ENCODE data around the gene CTSL.

The CTSL gene

DNA sequence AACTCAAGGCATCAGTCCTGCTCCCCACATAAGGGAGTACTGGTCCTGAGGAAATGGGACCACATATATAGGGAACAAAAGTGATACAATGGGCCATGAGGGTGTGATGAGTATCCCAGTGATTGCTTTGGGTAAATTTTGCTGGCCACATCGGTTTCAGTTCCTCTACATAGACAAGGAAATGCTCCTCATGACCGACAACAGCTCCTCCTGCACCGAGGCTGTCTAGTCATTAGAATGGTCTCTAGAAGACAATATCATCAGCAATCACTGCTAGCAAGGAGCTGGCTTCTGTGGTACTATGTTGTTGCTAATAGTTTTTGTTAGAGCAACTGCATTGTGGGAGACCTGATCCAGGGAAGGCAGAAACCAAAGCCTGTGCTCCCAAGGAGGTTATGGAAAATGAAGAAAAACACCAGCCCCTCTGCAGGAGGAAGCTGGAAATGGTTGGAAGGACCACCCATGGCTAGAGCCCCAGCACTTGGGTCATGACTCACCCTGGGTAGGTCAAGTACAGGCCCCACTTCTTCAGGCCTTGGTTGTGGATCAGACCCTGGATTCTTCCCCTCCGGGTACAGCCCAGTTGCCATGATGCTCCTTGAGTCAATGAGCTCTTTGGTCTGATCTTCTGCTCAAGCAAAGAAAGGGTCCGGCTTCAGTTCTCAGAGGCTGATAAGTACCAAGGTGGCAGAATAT is 3.4 kb upstream of the CTSL start:
- DNase-seq (ENCODE audit: insufficient read length, low spot score) (no peak), FAIRE-seq (no peak)
- TF ChIP-seq, protein P1, sequence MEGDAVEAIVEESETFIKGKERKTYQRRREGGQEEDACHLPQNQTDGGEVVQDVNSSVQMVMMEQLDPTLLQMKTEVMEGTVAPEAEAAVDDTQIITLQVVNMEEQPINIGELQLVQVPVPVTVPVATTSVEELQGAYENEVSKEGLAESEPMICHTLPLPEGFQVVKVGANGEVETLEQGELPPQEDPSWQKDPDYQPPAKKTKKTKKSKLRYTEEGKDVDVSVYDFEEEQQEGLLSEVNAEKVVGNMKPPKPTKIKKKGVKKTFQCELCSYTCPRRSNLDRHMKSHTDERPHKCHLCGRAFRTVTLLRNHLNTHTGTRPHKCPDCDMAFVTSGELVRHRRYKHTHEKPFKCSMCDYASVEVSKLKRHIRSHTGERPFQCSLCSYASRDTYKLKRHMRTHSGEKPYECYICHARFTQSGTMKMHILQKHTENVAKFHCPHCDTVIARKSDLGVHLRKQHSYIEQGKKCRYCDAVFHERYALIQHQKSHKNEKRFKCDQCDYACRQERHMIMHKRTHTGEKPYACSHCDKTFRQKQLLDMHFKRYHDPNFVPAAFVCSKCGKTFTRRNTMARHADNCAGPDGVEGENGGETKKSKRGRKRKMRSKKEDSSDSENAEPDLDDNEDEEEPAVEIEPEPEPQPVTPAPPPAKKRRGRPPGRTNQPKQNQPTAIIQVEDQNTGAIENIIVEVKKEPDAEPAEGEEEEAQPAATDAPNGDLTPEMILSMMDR (IDR thresholded peaks at IDR 0.05; ENCODE audit: insufficient read depth, missing control alignments): no peak

DNA sequence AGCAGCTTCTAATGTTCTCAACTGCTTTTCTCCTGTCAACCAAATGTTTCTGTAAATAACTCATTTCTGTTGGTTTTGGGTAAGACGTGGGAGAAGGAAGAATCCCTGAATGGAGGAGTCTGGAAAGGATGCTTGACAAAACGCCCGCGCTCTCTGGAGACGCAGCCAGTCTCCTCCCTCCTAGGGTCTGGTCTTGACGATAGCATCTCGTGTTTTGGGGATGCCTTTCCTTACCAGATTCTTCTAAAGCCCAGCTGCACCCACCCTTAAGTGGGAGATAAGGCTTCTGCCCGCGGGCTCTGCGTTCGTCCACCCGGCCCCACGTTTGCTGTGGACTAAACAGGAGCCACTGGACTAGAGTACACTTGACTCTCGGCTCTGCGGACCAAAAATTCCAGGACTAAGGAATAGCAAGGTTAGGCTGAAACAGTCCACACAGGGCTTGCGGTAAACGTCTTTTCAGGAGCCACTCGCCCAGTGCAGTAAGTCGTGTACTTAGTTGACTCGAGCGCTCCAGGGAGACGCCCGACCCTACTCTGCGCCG is 491 bp upstream of the CTSL start:
- FAIRE-seq: no peak
- no peak for DNase-seq (ENCODE audit: insufficient read length, low spot score)
- TF ChIP-seq, protein P1 (IDR thresholded peaks at IDR 0.05; ENCODE audit: insufficient read depth, missing control alignments): no peak

DNA sequence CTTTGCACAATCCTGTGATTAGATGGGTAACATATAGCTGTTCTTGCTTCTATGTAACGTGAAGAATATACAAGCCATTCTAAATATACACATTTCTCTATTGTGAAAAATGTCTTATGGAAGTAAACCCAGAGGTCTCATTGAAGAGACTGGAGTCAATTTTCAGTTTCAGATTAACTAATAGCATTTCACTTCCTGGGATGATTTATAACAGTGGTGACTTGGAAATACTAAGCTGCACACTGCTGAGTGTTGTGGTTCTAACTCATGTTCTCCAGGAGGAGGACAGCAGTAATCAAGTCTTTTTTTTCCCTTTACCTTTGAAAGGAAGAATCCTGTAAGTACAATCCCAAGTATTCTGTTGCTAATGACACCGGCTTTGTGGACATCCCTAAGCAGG is 3.3 kb downstream of the CTSL start:
- DNase-seq (ENCODE audit: insufficient read length, low spot score) (no peak), FAIRE-seq (no peak)
- TF ChIP-seq, protein P1 (IDR thresholded peaks at IDR 0.05; ENCODE audit: insufficient read depth, missing control alignments): no peak

DNA sequence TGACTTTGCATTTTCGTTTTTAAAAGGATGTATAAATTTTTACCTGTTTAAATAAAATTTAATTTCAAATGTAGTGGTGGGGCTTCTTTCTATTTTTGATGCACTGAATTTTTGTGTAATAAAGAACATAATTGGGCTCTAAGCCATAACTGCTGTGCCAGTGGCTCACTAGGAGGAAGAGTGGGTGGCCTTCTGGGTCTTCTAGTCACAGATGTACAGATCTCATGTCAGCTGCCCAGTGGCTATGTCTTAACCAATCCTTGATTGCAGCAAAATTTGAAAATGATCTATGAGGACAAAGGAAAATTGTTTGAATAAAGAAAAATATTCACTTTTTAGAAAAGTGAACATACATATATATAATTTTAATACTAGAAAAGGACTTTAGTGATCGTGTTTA is 5.4 kb downstream of the CTSL start:
- TF ChIP-seq, protein P1 (IDR thresholded peaks at IDR 0.05; ENCODE audit: insufficient read depth, missing control alignments): no peak
- FAIRE-seq (no peak), DNase-seq (ENCODE audit: insufficient read length, low spot score) (no peak)

DNA sequence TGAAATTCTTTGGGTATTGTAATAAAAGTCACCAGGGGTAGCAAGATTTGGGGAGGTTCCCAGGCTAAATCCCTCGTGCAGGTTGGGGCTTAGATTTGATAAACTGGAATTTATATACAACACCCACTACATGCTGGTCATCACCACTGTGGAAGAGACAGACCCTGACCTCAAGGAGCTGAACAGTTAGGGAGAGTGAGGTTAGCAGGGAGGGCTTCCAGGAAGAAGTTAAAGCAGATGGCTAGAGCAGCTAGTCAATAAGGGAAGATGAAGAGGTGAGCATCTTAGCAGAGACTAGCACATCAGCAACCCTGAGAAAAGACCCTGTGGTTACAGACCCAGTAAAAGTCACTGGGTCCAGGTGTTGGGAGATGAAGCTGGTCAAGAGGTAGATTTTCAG is 6.4 kb downstream of the CTSL start:
- DNase-seq (ENCODE audit: insufficient read length, low spot score) (no peak), FAIRE-seq (no peak)
- TF ChIP-seq, protein P1 (IDR thresholded peaks at IDR 0.05; ENCODE audit: insufficient read depth, missing control alignments): no peak

DNA sequence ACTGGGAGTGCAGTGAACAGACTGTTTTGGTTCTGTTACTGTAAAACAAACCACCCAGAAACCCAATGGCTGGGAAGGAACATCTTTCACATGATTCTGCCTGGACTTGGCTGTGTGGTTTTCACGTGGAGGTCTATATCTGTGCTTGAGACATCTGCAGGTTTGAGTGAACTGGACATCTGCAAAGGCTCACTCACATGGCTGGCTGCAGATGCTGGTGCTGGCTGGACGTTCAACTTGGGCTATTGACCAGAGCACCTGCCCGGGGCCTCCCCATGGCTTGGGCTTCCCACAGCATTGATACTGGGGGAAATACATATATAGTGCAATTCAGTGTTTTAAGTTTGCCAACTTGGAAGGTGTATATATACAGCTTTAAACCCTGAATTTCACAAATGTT is 6.8 kb downstream of the CTSL start:
- TF ChIP-seq, protein P1 (IDR thresholded peaks at IDR 0.05; ENCODE audit: insufficient read depth, missing control alignments): no peak
- FAIRE-seq: no peak
- DNase-seq (ENCODE audit: insufficient read length, low spot score): no peak

DNA sequence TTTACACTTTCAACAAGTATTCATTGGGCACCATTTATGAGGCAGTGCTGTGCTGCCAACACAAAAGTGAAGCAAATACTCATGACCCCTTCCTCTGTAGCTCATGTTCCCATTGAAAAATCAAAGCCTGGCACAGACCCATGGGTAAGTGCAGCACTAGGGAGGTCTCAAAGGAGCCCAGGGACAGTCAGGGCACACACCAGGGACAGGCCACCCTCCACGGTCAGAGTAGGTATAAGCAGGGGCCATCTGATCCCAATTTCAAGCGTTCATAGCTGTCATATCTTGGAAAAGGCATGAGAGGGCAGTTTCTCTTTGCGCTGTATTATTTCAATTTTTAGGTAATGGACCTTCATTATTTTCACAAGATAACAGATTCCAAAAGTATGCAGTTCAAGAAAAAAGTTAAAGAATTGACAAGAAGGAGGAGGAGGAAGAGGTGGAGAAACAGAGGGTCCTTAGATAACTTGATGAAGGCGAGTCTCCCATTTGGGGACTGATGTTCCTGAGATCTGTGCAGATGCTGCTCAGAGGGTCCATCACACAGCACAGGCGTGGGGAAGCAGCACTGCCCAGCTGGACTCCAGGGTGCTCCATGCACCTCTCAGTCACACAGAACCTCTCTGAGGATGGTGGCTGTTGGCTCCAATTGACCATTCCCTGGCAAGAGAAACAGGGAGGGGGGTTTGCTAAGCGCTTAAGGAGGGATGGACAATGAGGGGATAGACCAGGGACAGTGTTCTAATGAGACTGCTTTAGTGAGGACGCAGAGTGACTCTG is 7.5 kb downstream of the CTSL start:
- TF ChIP-seq, protein P1 (IDR thresholded peaks at IDR 0.05; ENCODE audit: insufficient read depth, missing control alignments): no peak
- DNase-seq (ENCODE audit: insufficient read length, low spot score) (no peak), FAIRE-seq (no peak)

Measured in D721Med (cell line).